ENCODE measurements around the gene ARID1B.
A peak's percentile ranks its signal among the peaks of the same experiment; 100 is the strongest.

The ARID1B gene

GRCh38 chr6:156883497-156884252 is 106.5 kb downstream of the ARID1B start:
- H3K27ac Mint-ChIP-seq, result peak overlapping the region; percentile 52
- H3K4me3 Mint-ChIP-seq, result peak overlapping the region; percentile 37 to 60
- peaks cover 9 to 22% of the 10 kb centered on the region in 2 donors for H3K36me3 Mint-ChIP-seq
- H3K9me3 Mint-ChIP-seq, result peaks cover 1 to 3% of the 10 kb centered on the region in 2 donors
- ATAC-seq (replicated peaks) (peak; percentile 58 to 71), DNase-seq (peak; percentile 5)
- no peaks in the 10 kb centered on the region for H3K27me3 Mint-ChIP-seq
- peaks cover 45 to 78% of the 10 kb centered on the region in 2 donors for H3K4me1 Mint-ChIP-seq

GRCh38 chr6:156884306-156884705 is 107.1 kb downstream of the ARID1B start:
- H3K27me3 Mint-ChIP-seq, result no peaks in the 10 kb centered on the region
- H3K27ac Mint-ChIP-seq, result no peak overlapping the region
- peaks cover 41 to 73% of the 10 kb centered on the region in 2 donors for H3K4me1 Mint-ChIP-seq
- H3K9me3 Mint-ChIP-seq, result peaks cover 0 to 3% of the 10 kb centered on the region in 2 donors
- ATAC-seq (replicated peaks) (no peak), DNase-seq (no peak)
- no peak overlapping the region for H3K4me3 Mint-ChIP-seq
- peaks cover 7 to 19% of the 10 kb centered on the region in 2 donors for H3K36me3 Mint-ChIP-seq

- ATAC-seq (replicated peaks), result no peak
- Mint-ChIP-seq H3K4me3 (no peak overlapping the region), H3K4me1 (peaks cover 38 to 74% of the 10 kb centered on the region in 2 donors)
Measured at GRCh38 chr6:156885562-156885961, 108.4 kb downstream of the ARID1B start.

GRCh38 chr6:156886409-156886808 is 109.2 kb downstream of the ARID1B start:
- no peaks in the 10 kb centered on the region for H3K27me3 Mint-ChIP-seq
- H3K4me1 Mint-ChIP-seq, result peaks cover 37 to 81% of the 10 kb centered on the region in 2 donors
- ATAC-seq (replicated peaks) (peak; percentile 74 to 76), DNase-seq (peak; percentile 28)
- H3K4me3 Mint-ChIP-seq, result peak overlapping the region; percentile 63 to 76
- H3K27ac Mint-ChIP-seq, result peak overlapping the region; percentile 69
- H3K36me3 Mint-ChIP-seq, result peaks cover 7 to 14% of the 10 kb centered on the region in 2 donors
- peaks cover 0 to 3% of the 10 kb centered on the region in 2 donors for H3K9me3 Mint-ChIP-seq

More at GRCh38 chr6:156885562-156885961, 108.4 kb downstream of the ARID1B start:
- Mint-ChIP-seq H3K36me3 (peaks cover 7 to 14% of the 10 kb centered on the region in 2 donors), H3K9me3 (peaks cover 0 to 3% of the 10 kb centered on the region in 2 donors), H3K27me3 (no peaks in the 10 kb centered on the region), H3K27ac (peak overlapping the region; percentile 49)
- no peak for DNase-seq

GRCh38 chr6:156887623-156888269 is 110.6 kb downstream of the ARID1B start:
- Mint-ChIP-seq H3K9me3 (peaks cover 0 to 3% of the 10 kb centered on the region in 2 donors), H3K4me1 (peaks cover 30 to 73% of the 10 kb centered on the region in 2 donors), H3K27me3 (no peaks in the 10 kb centered on the region), H3K4me3 (no peak overlapping the region), H3K36me3 (peaks cover 7 to 14% of the 10 kb centered on the region in 2 donors), H3K27ac (no peak overlapping the region)
- ATAC-seq (replicated peaks) (no peak), DNase-seq (no peak)

GRCh38 chr6:156889469-156889868 is 112.3 kb downstream of the ARID1B start:
- Mint-ChIP-seq H3K27ac (no peak overlapping the region), H3K9me3 (peaks cover 0 to 3% of the 10 kb centered on the region in 2 donors), H3K4me1 (peaks cover 31 to 71% of the 10 kb centered on the region in 2 donors), H3K36me3 (peaks cover 7 to 17% of the 10 kb centered on the region in 2 donors), H3K4me3 (no peak overlapping the region), H3K27me3 (no peaks in the 10 kb centered on the region)
- DNase-seq (no peak), ATAC-seq (replicated peaks) (no peak)

GRCh38 chr6:156889986-156890385 is 112.8 kb downstream of the ARID1B start:
- H3K27ac Mint-ChIP-seq, result no peak overlapping the region
- no peak overlapping the region for H3K4me3 Mint-ChIP-seq
- no peak for ATAC-seq (replicated peaks)
- peaks cover 34 to 73% of the 10 kb centered on the region in 2 donors for H3K4me1 Mint-ChIP-seq
- peaks cover 7 to 17% of the 10 kb centered on the region in 2 donors for H3K36me3 Mint-ChIP-seq
- no peak for DNase-seq
- no peaks in the 10 kb centered on the region for H3K27me3 Mint-ChIP-seq
- peaks cover 0 to 3% of the 10 kb centered on the region in 2 donors for H3K9me3 Mint-ChIP-seq

- Mint-ChIP-seq H3K9me3 (peaks cover 0 to 3% of the 10 kb centered on the region in 2 donors), H3K4me1 (peaks cover 36 to 78% of the 10 kb centered on the region in 2 donors)
Measured at GRCh38 chr6:156890627-156891314, 113.6 kb downstream of the ARID1B start.

GRCh38 chr6:156897907-156898531 is 120.8 kb downstream of the ARID1B start:
- peaks cover 38 to 76% of the 10 kb centered on the region in 2 donors for H3K4me1 Mint-ChIP-seq
- peaks cover 0 to 2% of the 10 kb centered on the region in 2 donors for H3K9me3 Mint-ChIP-seq

More at GRCh38 chr6:156890627-156891314, 113.6 kb downstream of the ARID1B start:
- no peak overlapping the region for H3K27ac Mint-ChIP-seq
- no peak for DNase-seq
- H3K27me3 Mint-ChIP-seq, result no peaks in the 10 kb centered on the region
- ATAC-seq (replicated peaks), result no peak
- peaks cover 7 to 17% of the 10 kb centered on the region in 2 donors for H3K36me3 Mint-ChIP-seq
- H3K4me3 Mint-ChIP-seq, result no peak overlapping the region

GRCh38 chr6:156899071-156899470 is 121.9 kb downstream of the ARID1B start:
- H3K36me3 Mint-ChIP-seq, result peaks cover 8 to 11% of the 10 kb centered on the region in 2 donors
- peaks cover 0 to 2% of the 10 kb centered on the region in 2 donors for H3K9me3 Mint-ChIP-seq
- peaks cover 33 to 68% of the 10 kb centered on the region in 2 donors for H3K4me1 Mint-ChIP-seq
- ATAC-seq (replicated peaks), result no peak
- H3K4me3 Mint-ChIP-seq, result no peak overlapping the region
- H3K27me3 Mint-ChIP-seq, result no peaks in the 10 kb centered on the region
- no peak for DNase-seq
- no peak overlapping the region for H3K27ac Mint-ChIP-seq

More at GRCh38 chr6:156897907-156898531, 120.8 kb downstream of the ARID1B start:
- no peak overlapping the region for H3K4me3 Mint-ChIP-seq
- H3K36me3 Mint-ChIP-seq, result peaks cover 6 to 13% of the 10 kb centered on the region in 2 donors
- ATAC-seq (replicated peaks), result no peak
- H3K27ac Mint-ChIP-seq, result peak overlapping the region; percentile 85
- no peak for DNase-seq
- H3K27me3 Mint-ChIP-seq, result no peaks in the 10 kb centered on the region

GRCh38 chr6:156899532-156900135 is 122.5 kb downstream of the ARID1B start:
- Mint-ChIP-seq H3K36me3 (peaks cover 11 to 14% of the 10 kb centered on the region in 2 donors), H3K27ac (no peak overlapping the region), H3K27me3 (no peaks in the 10 kb centered on the region), H3K4me1 (peaks cover 29 to 63% of the 10 kb centered on the region in 2 donors), H3K9me3 (peaks cover 0 to 2% of the 10 kb centered on the region in 2 donors), H3K4me3 (no peak overlapping the region)
- no peak for DNase-seq
- no peak for ATAC-seq (replicated peaks)

- DNase-seq (no peak), ATAC-seq (replicated peaks) (no peak)
- H3K9me3 Mint-ChIP-seq, result peaks cover 0 to 2% of the 10 kb centered on the region in 2 donors
- H3K4me1 Mint-ChIP-seq, result peaks cover 24 to 56% of the 10 kb centered on the region in 2 donors
- H3K27ac Mint-ChIP-seq, result no peak overlapping the region
- H3K36me3 Mint-ChIP-seq, result peaks cover 11 to 14% of the 10 kb centered on the region in 2 donors
- H3K27me3 Mint-ChIP-seq, result no peaks in the 10 kb centered on the region
- no peak overlapping the region for H3K4me3 Mint-ChIP-seq
Measured at GRCh38 chr6:156900292-156900691, 123.1 kb downstream of the ARID1B start.

- no peak overlapping the region for H3K27ac Mint-ChIP-seq
- DNase-seq (no peak), ATAC-seq (replicated peaks) (no peak)
- no peaks in the 10 kb centered on the region for H3K27me3 Mint-ChIP-seq
- H3K4me3 Mint-ChIP-seq, result no peak overlapping the region
- peaks cover 14 to 19% of the 10 kb centered on the region in 2 donors for H3K36me3 Mint-ChIP-seq
- peaks cover 0 to 2% of the 10 kb centered on the region in 2 donors for H3K9me3 Mint-ChIP-seq
- peaks cover 26 to 56% of the 10 kb centered on the region in 2 donors for H3K4me1 Mint-ChIP-seq
Measured at GRCh38 chr6:156901309-156902019, 124.3 kb downstream of the ARID1B start.
